Measurements from ENCODE around the gene PDE7B. TPM values are rescaled to one million over a fixed set of nuclear protein-coding genes. Genes with fewer than 3 reads are reported as not detected.

PDE7B gene
- total and polyA plus RNA-seq, 4 donors: 0.75 to 5.2 (median 1.3) TPM

DNA sequence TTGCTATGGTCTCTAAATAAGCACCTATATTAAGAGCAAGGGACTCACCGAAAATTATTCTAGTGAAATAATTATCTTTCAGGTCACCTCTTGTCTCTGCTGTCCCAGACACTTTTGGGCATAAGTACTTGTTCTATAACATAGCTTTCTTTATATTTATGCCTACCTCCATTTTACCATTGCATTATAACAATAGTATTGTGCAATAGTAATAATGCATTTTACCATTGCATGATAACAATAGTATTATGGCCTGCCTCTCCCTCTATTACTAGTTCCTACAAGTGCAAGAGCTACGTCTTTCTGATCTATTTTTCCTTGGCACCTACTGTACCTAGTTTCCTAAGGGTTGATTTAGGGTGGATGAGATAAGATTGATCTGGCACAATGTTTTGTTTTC is 169.2 kb downstream of the PDE7B start:
- Histone ChIP-seq H3K4me1 (ENCODE audit: control insufficient read depth in 4 of 4, insufficient read depth in 4 of 4, low read length in 3 of 4) (no peaks in the 10 kb centered on the region), H3K27ac (ENCODE audit: low read depth in 1 of 2, low read length in 2 of 2) (no peak overlapping the region), H3K36me3 (ENCODE audit: control insufficient read depth in 4 of 4, insufficient read depth in 3 of 4, low read depth in 1 of 4, low read length in 3 of 4) (no peaks in the 10 kb centered on the region), H3K9ac (ENCODE audit: low read depth in 1 of 2, low read length in 2 of 2) (no peak overlapping the region), H3K9me3 (ENCODE audit: control insufficient read depth in 4 of 4, low read length in 3 of 4) (no peaks in the 10 kb centered on the region), H3K27me3 (ENCODE audit: control insufficient read depth in 4 of 4, insufficient read depth in 4 of 4, low read length in 3 of 4) (no peaks in the 10 kb centered on the region), H3K4me3 (ENCODE audit: low read depth in 1 of 3, low read length in 3 of 3) (no peak overlapping the region)
- DNase-seq (ENCODE audit: low spot score): no peak
- 92% methylated on average over 2 of the region's 2 CpGs for WGBS
- TF ChIP-seq HNF4A (conservative IDR thresholded peaks at IDR 0.05) (no peak), FOXA2 (IDR thresholded peaks at IDR 0.05) (no peak), EGR1 (IDR thresholded peaks at IDR 0.05; ENCODE audit: low read depth in 2 of 2) (no peak), HNF4G (IDR thresholded peaks at IDR 0.05) (no peak), YY1 (IDR thresholded peaks at IDR 0.05) (no peak), SP1 (IDR thresholded peaks at IDR 0.05) (no peak), JUND (IDR thresholded peaks at IDR 0.05) (no peak), FOXA1 (IDR thresholded peaks at IDR 0.05) (no peak), GABPA (IDR thresholded peaks at IDR 0.05 in 1 of 2, conservative IDR thresholded peaks at IDR 0.05 in 1 of 2) (no peak), NR2F2 (IDR thresholded peaks at IDR 0.05) (no peak), RAD21 (IDR thresholded peaks at IDR 0.05) (no peak), RXRA (IDR thresholded peaks at IDR 0.05) (no peak), TAF1 (conservative IDR thresholded peaks at IDR 0.05) (no peak)
- TF ChIP-seq, protein P1, sequence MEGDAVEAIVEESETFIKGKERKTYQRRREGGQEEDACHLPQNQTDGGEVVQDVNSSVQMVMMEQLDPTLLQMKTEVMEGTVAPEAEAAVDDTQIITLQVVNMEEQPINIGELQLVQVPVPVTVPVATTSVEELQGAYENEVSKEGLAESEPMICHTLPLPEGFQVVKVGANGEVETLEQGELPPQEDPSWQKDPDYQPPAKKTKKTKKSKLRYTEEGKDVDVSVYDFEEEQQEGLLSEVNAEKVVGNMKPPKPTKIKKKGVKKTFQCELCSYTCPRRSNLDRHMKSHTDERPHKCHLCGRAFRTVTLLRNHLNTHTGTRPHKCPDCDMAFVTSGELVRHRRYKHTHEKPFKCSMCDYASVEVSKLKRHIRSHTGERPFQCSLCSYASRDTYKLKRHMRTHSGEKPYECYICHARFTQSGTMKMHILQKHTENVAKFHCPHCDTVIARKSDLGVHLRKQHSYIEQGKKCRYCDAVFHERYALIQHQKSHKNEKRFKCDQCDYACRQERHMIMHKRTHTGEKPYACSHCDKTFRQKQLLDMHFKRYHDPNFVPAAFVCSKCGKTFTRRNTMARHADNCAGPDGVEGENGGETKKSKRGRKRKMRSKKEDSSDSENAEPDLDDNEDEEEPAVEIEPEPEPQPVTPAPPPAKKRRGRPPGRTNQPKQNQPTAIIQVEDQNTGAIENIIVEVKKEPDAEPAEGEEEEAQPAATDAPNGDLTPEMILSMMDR (IDR thresholded peaks at IDR 0.05; ENCODE audit: low read depth, low read length, missing input control): no peak
- TF ChIP-seq, protein P2, sequence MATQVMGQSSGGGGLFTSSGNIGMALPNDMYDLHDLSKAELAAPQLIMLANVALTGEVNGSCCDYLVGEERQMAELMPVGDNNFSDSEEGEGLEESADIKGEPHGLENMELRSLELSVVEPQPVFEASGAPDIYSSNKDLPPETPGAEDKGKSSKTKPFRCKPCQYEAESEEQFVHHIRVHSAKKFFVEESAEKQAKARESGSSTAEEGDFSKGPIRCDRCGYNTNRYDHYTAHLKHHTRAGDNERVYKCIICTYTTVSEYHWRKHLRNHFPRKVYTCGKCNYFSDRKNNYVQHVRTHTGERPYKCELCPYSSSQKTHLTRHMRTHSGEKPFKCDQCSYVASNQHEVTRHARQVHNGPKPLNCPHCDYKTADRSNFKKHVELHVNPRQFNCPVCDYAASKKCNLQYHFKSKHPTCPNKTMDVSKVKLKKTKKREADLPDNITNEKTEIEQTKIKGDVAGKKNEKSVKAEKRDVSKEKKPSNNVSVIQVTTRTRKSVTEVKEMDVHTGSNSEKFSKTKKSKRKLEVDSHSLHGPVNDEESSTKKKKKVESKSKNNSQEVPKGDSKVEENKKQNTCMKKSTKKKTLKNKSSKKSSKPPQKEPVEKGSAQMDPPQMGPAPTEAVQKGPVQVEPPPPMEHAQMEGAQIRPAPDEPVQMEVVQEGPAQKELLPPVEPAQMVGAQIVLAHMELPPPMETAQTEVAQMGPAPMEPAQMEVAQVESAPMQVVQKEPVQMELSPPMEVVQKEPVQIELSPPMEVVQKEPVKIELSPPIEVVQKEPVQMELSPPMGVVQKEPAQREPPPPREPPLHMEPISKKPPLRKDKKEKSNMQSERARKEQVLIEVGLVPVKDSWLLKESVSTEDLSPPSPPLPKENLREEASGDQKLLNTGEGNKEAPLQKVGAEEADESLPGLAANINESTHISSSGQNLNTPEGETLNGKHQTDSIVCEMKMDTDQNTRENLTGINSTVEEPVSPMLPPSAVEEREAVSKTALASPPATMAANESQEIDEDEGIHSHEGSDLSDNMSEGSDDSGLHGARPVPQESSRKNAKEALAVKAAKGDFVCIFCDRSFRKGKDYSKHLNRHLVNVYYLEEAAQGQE (IDR thresholded peaks at IDR 0.05): no peak
- TF ChIP-seq, protein P3, sequence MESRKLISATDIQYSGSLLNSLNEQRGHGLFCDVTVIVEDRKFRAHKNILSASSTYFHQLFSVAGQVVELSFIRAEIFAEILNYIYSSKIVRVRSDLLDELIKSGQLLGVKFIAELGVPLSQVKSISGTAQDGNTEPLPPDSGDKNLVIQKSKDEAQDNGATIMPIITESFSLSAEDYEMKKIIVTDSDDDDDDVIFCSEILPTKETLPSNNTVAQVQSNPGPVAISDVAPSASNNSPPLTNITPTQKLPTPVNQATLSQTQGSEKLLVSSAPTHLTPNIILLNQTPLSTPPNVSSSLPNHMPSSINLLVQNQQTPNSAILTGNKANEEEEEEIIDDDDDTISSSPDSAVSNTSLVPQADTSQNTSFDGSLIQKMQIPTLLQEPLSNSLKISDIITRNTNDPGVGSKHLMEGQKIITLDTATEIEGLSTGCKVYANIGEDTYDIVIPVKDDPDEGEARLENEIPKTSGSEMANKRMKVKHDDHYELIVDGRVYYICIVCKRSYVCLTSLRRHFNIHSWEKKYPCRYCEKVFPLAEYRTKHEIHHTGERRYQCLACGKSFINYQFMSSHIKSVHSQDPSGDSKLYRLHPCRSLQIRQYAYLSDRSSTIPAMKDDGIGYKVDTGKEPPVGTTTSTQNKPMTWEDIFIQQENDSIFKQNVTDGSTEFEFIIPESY (IDR thresholded peaks at IDR 0.05): no peak
- TF ChIP-seq, protein P4, sequence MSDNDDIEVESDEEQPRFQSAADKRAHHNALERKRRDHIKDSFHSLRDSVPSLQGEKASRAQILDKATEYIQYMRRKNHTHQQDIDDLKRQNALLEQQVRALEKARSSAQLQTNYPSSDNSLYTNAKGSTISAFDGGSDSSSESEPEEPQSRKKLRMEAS (IDR thresholded peaks at IDR 0.05): no peak
- TF ChIP-seq, protein P5, sequence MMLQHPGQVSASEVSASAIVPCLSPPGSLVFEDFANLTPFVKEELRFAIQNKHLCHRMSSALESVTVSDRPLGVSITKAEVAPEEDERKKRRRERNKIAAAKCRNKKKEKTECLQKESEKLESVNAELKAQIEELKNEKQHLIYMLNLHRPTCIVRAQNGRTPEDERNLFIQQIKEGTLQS (IDR thresholded peaks at IDR 0.05): no peak
